ENCODE data around the gene GNAZ.

Gene GNAZ

GRCh38 chr22:23113067-23113846 is 42.9 kb downstream of the GNAZ start:
- Histone ChIP-seq H3K27ac (ENCODE audit: low read depth, low read length) (no peak overlapping the region), H3K9me3 (ENCODE audit: control insufficient read depth, insufficient read depth, low read depth, low read length) (no peaks in the 10 kb centered on the region), H3K9ac (ENCODE audit: low read length) (no peak overlapping the region), H3K4me1 (ENCODE audit: control insufficient read depth, insufficient read depth, low read length) (peaks cover 8% of the 10 kb centered on the region; the same call in 1 of the 2 replicates), H3K4me3 (ENCODE audit: low read depth, low read length) (no peak overlapping the region), H3K27me3 (ENCODE audit: control insufficient read depth, insufficient read depth, low read length) (no peaks in the 10 kb centered on the region), H3K36me3 (ENCODE audit: control insufficient read depth, insufficient read depth, low read length) (no peaks in the 10 kb centered on the region)

- Histone ChIP-seq H3K9ac (ENCODE audit: low read length) (no peak overlapping the region), H3K9me3 (ENCODE audit: control insufficient read depth, insufficient read depth, low read depth, low read length) (no peaks in the 10 kb centered on the region), H3K36me3 (ENCODE audit: control insufficient read depth, insufficient read depth, low read length) (no peaks in the 10 kb centered on the region), H3K4me1 (ENCODE audit: control insufficient read depth, insufficient read depth, low read length) (peaks cover 8% of the 10 kb centered on the region; the same call in 1 of the 2 replicates), H3K4me3 (ENCODE audit: low read depth, low read length) (no peak overlapping the region), H3K27ac (ENCODE audit: low read depth, low read length) (no peak overlapping the region), H3K27me3 (ENCODE audit: control insufficient read depth, insufficient read depth, low read length) (no peaks in the 10 kb centered on the region)
These were observed 43.8 kb downstream of the GNAZ start for GRCh38 chr22:23113847-23114720.

- H3K27ac ChIP-seq (ENCODE audit: low read depth, low read length), result no peak overlapping the region
- H3K4me1 ChIP-seq (ENCODE audit: control insufficient read depth, insufficient read depth, low read length), result peaks cover 8% of the 10 kb centered on the region; the same call in 1 of the 2 replicates
- no peaks in the 10 kb centered on the region for H3K27me3 ChIP-seq (ENCODE audit: control insufficient read depth, insufficient read depth, low read length)
- H3K9me3 ChIP-seq (ENCODE audit: control insufficient read depth, insufficient read depth, low read depth, low read length), result no peaks in the 10 kb centered on the region
- no peak overlapping the region for H3K4me3 ChIP-seq (ENCODE audit: low read depth, low read length)
- H3K36me3 ChIP-seq (ENCODE audit: control insufficient read depth, insufficient read depth, low read length), result no peaks in the 10 kb centered on the region
- H3K9ac ChIP-seq (ENCODE audit: low read length), result no peak overlapping the region
These were observed 44.4 kb downstream of the GNAZ start for GRCh38 chr22:23114721-23115020.

- Histone ChIP-seq H3K27me3 (ENCODE audit: control insufficient read depth, insufficient read depth, low read length) (0 out of 2 replicates have a peak, but pooled peaks cover 3% of the 10 kb centered on the region), H3K4me1 (ENCODE audit: control insufficient read depth, insufficient read depth, low read length) (peaks cover 8% of the 10 kb centered on the region; the same call in 1 of the 2 replicates), H3K9me3 (ENCODE audit: control insufficient read depth, insufficient read depth, low read depth, low read length) (no peaks in the 10 kb centered on the region), H3K36me3 (ENCODE audit: control insufficient read depth, insufficient read depth, low read length) (no peaks in the 10 kb centered on the region), H3K4me3 (ENCODE audit: low read depth, low read length) (no peak overlapping the region), H3K9ac (ENCODE audit: low read length) (no peak overlapping the region), H3K27ac (ENCODE audit: low read depth, low read length) (no peak overlapping the region)
These were observed 45.0 kb downstream of the GNAZ start for GRCh38 chr22:23115369-23115768.

- 0 out of 2 replicates have a peak, but pooled peaks cover 4% of the 10 kb centered on the region for H3K27me3 ChIP-seq (ENCODE audit: control insufficient read depth, insufficient read depth, low read length)
These were observed 45.6 kb downstream of the GNAZ start for GRCh38 chr22:23115825-23116494.

GRCh38 chr22:23116506-23117263 is 46.4 kb downstream of the GNAZ start:
- Histone ChIP-seq H3K4me1 (ENCODE audit: control insufficient read depth, insufficient read depth, low read length) (peaks cover 3% of the 10 kb centered on the region; the same call in 1 of the 2 replicates), H3K27me3 (ENCODE audit: control insufficient read depth, insufficient read depth, low read length) (0 out of 2 replicates have a peak, but pooled peaks cover 7% of the 10 kb centered on the region), H3K36me3 (ENCODE audit: control insufficient read depth, insufficient read depth, low read length) (no peaks in the 10 kb centered on the region), H3K9me3 (ENCODE audit: control insufficient read depth, insufficient read depth, low read depth, low read length) (no peaks in the 10 kb centered on the region), H3K27ac (ENCODE audit: low read depth, low read length) (no peak overlapping the region), H3K4me3 (ENCODE audit: low read depth, low read length) (no peak overlapping the region), H3K9ac (ENCODE audit: low read length) (no peak overlapping the region)

More at GRCh38 chr22:23115825-23116494, 45.6 kb downstream of the GNAZ start:
- H3K9ac ChIP-seq (ENCODE audit: low read length), result no peak overlapping the region
- H3K4me3 ChIP-seq (ENCODE audit: low read depth, low read length), result no peak overlapping the region
- H3K27ac ChIP-seq (ENCODE audit: low read depth, low read length), result no peak overlapping the region
- H3K4me1 ChIP-seq (ENCODE audit: control insufficient read depth, insufficient read depth, low read length), result peaks cover 5% of the 10 kb centered on the region; the same call in 1 of the 2 replicates
- H3K9me3 ChIP-seq (ENCODE audit: control insufficient read depth, insufficient read depth, low read depth, low read length), result no peaks in the 10 kb centered on the region
- H3K36me3 ChIP-seq (ENCODE audit: control insufficient read depth, insufficient read depth, low read length), result no peaks in the 10 kb centered on the region

GRCh38 chr22:23117275-23117674 is 47.0 kb downstream of the GNAZ start:
- Histone ChIP-seq H3K36me3 (ENCODE audit: control insufficient read depth, insufficient read depth, low read length) (no peaks in the 10 kb centered on the region), H3K4me3 (ENCODE audit: low read depth, low read length) (no peak overlapping the region), H3K9ac (ENCODE audit: low read length) (no peak overlapping the region), H3K27me3 (ENCODE audit: control insufficient read depth, insufficient read depth, low read length) (0 out of 2 replicates have a peak, but pooled peaks cover 7% of the 10 kb centered on the region), H3K27ac (ENCODE audit: low read depth, low read length) (no peak overlapping the region), H3K4me1 (ENCODE audit: control insufficient read depth, insufficient read depth, low read length) (peaks cover 3% of the 10 kb centered on the region; the same call in 1 of the 2 replicates), H3K9me3 (ENCODE audit: control insufficient read depth, insufficient read depth, low read depth, low read length) (no peaks in the 10 kb centered on the region)

- peaks cover 3% of the 10 kb centered on the region; the same call in 1 of the 2 replicates for H3K4me1 ChIP-seq (ENCODE audit: control insufficient read depth, insufficient read depth, low read length)
- H3K4me3 ChIP-seq (ENCODE audit: low read depth, low read length), result no peak overlapping the region
- H3K27ac ChIP-seq (ENCODE audit: low read depth, low read length), result no peak overlapping the region
- 0 out of 2 replicates have a peak, but pooled peaks cover 7% of the 10 kb centered on the region for H3K27me3 ChIP-seq (ENCODE audit: control insufficient read depth, insufficient read depth, low read length)
- no peak overlapping the region for H3K9ac ChIP-seq (ENCODE audit: low read length)
- 0 out of 2 replicates have a peak, but pooled peaks cover under 1% of the 10 kb centered on the region for H3K36me3 ChIP-seq (ENCODE audit: control insufficient read depth, insufficient read depth, low read length)
- no peaks in the 10 kb centered on the region for H3K9me3 ChIP-seq (ENCODE audit: control insufficient read depth, insufficient read depth, low read depth, low read length)
These were observed 47.8 kb downstream of the GNAZ start for GRCh38 chr22:23117891-23118646.

GRCh38 chr22:23118647-23119493 is 48.6 kb downstream of the GNAZ start:
- Histone ChIP-seq H3K9ac (ENCODE audit: low read length) (no peak overlapping the region), H3K4me1 (ENCODE audit: control insufficient read depth, insufficient read depth, low read length) (peaks cover 3% of the 10 kb centered on the region; the same call in 1 of the 2 replicates), H3K36me3 (ENCODE audit: control insufficient read depth, insufficient read depth, low read length) (0 out of 2 replicates have a peak, but pooled peaks cover 2% of the 10 kb centered on the region), H3K4me3 (ENCODE audit: low read depth, low read length) (no peak overlapping the region), H3K9me3 (ENCODE audit: control insufficient read depth, insufficient read depth, low read depth, low read length) (no peaks in the 10 kb centered on the region), H3K27ac (ENCODE audit: low read depth, low read length) (no peak overlapping the region), H3K27me3 (ENCODE audit: control insufficient read depth, insufficient read depth, low read length) (0 out of 2 replicates have a peak, but pooled peaks cover 7% of the 10 kb centered on the region)

Measured in HUES6 (cell line).